HG02759 (cell line): Measurements from ENCODE around the gene RGS10.
"Not testable (repeated sequence)": the region's sequence is repeated elsewhere in the genome, so short reads cannot be mapped to it uniquely, and the experiment has no call there.

Experiments used
- ATAC-seq: cut with Tn5 transposase; IDR thresholded peaks from one replicate; pipeline ENCODE4 v1.9.1; 2021; ENCODE audit warnings: mild to moderate bottlenecking, moderate library complexity; ENCODE audit not compliant: unreplicated experiment

Gene RGS10

GRCh38 chr10:119539359-119539825, 3.1 kb downstream of the RGS10 start:
- no peak for ATAC-seq

- no peak for ATAC-seq
These were observed 3.7 kb downstream of the RGS10 start for GRCh38 chr10:119538632-119539358.

GRCh38 chr10:119537953-119538630, 4.4 kb downstream of the RGS10 start:
- no peak for ATAC-seq

- no peak for ATAC-seq
These were observed 6.0 kb downstream of the RGS10 start for GRCh38 chr10:119536508-119537025.

GRCh38 chr10:119535837-119536507, 6.5 kb downstream of the RGS10 start:
- ATAC-seq = no peak

GRCh38 chr10:119535305-119535704, 7.2 kb downstream of the RGS10 start:
- ATAC-seq = no peak

GRCh38 chr10:119533473-119533872, 9.0 kb downstream of the RGS10 start:
- ATAC-seq = no peak

GRCh38 chr10:119532791-119533190, 9.7 kb downstream of the RGS10 start:
- ATAC-seq = not testable (repeated sequence)

GRCh38 chr10:119532251-119532650, 10.3 kb downstream of the RGS10 start:
- ATAC-seq = not testable (repeated sequence)

GRCh38 chr10:119531067-119531466, 11.5 kb downstream of the RGS10 start:
- no peak for ATAC-seq

- ATAC-seq = not testable (repeated sequence)
These were observed 13.8 kb downstream of the RGS10 start for GRCh38 chr10:119528663-119529237.

GRCh38 chr10:119526621-119527592, 15.6 kb downstream of the RGS10 start:
- ATAC-seq = no peak

- ATAC-seq = no peak
These were observed 16.4 kb downstream of the RGS10 start for GRCh38 chr10:119526149-119526548.

- no peak for ATAC-seq
These were observed 17.4 kb downstream of the RGS10 start for GRCh38 chr10:119525116-119525515.

- ATAC-seq = no peak
These were observed 17.8 kb downstream of the RGS10 start for GRCh38 chr10:119524720-119525070.

GRCh38 chr10:119523895-119524719, 18.4 kb downstream of the RGS10 start:
- ATAC-seq = no peak

GRCh38 chr10:119522747-119523426, 19.6 kb downstream of the RGS10 start:
- no peak for ATAC-seq

GRCh38 chr10:119521443-119522204, 20.9 kb downstream of the RGS10 start:
- no peak for ATAC-seq
